Measurements from ENCODE around the gene LEKR1. TPM values are rescaled to one million over a fixed set of nuclear protein-coding genes. Genes with fewer than 3 reads are reported as not detected.

The LEKR1 gene
- total RNA-seq, 4 donors from 2014 or later = 0.30 to 3.7 (median 2.7) TPM

- Histone ChIP-seq H3K27ac (no peak overlapping the region), H3K9me3 (no peaks in the 10 kb centered on the region), H3K27me3 (no peaks in the 10 kb centered on the region), H3K36me3 (no peaks in the 10 kb centered on the region), H3K4me3 (no peak overlapping the region), H3K4me1 (no peaks in the 10 kb centered on the region)
- no peak for DNase-seq (ENCODE audit: low spot score in 2 of 2)
- WGBS, 2 donors = 86 to 89% methylated on average over 1 of the region's 1 CpG
- TF ChIP-seq POLR2A (IDR thresholded peaks at IDR 0.05) = no peak
- TF ChIP-seq, protein P1, sequence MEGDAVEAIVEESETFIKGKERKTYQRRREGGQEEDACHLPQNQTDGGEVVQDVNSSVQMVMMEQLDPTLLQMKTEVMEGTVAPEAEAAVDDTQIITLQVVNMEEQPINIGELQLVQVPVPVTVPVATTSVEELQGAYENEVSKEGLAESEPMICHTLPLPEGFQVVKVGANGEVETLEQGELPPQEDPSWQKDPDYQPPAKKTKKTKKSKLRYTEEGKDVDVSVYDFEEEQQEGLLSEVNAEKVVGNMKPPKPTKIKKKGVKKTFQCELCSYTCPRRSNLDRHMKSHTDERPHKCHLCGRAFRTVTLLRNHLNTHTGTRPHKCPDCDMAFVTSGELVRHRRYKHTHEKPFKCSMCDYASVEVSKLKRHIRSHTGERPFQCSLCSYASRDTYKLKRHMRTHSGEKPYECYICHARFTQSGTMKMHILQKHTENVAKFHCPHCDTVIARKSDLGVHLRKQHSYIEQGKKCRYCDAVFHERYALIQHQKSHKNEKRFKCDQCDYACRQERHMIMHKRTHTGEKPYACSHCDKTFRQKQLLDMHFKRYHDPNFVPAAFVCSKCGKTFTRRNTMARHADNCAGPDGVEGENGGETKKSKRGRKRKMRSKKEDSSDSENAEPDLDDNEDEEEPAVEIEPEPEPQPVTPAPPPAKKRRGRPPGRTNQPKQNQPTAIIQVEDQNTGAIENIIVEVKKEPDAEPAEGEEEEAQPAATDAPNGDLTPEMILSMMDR (IDR thresholded peaks at IDR 0.05) = no peak
- no peak for TF ChIP-seq EP300 (IDR thresholded peaks at IDR 0.05)
Observed at GRCh38 chr3:157046520-157046919, 220.4 kb downstream of the LEKR1 start.

DNA sequence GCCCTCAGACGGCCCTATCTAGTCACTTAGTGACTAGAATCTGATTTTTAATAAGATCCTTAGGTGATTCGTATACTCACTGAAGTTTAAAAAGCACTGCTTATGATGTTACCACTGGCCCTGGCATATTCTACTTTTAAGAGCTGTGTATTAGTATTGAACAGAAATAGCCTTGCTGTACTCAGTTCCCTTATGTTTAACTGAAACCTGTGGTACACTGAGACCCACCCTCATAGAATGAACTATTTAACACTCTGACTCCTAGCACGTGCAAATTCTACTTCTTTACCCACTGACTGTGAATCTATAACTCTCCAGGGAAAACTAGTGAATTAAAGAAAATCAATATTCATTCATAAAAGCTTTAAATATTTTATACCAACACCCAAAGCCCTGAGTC is 224.9 kb downstream of the LEKR1 start:
- Histone ChIP-seq H3K4me3 (no peak overlapping the region), H3K36me3 (no peaks in the 10 kb centered on the region), H3K4me1 (no peaks in the 10 kb centered on the region), H3K27ac (no peak overlapping the region), H3K27me3 (no peaks in the 10 kb centered on the region), H3K9me3 (no peaks in the 10 kb centered on the region)
- no peak for DNase-seq (ENCODE audit: low spot score in 2 of 2)
- TF ChIP-seq EP300 (IDR thresholded peaks at IDR 0.05) = no peak
- no peak for TF ChIP-seq POLR2A (IDR thresholded peaks at IDR 0.05)
- TF ChIP-seq, protein P1 (IDR thresholded peaks at IDR 0.05) = no peak
- 74 to 77% methylated on average over 3 of the region's 3 CpGs for WGBS, 2 donors

- H3K27me3 ChIP-seq = no peaks in the 10 kb centered on the region
- no peaks in the 10 kb centered on the region for H3K36me3 ChIP-seq
- no peak for DNase-seq (ENCODE audit: low spot score in 2 of 2)
- H3K4me3 ChIP-seq = no peak overlapping the region
- TF ChIP-seq EP300 (IDR thresholded peaks at IDR 0.05) = no peak
- TF ChIP-seq, protein P1 (IDR thresholded peaks at IDR 0.05) = no peak
- no peak for TF ChIP-seq POLR2A (IDR thresholded peaks at IDR 0.05)
- no peaks in the 10 kb centered on the region for H3K9me3 ChIP-seq
- no peak overlapping the region for H3K27ac ChIP-seq
- H3K4me1 ChIP-seq = no peaks in the 10 kb centered on the region
Observed at GRCh38 chr3:157051591-157051990, 225.4 kb downstream of the LEKR1 start.

DNA sequence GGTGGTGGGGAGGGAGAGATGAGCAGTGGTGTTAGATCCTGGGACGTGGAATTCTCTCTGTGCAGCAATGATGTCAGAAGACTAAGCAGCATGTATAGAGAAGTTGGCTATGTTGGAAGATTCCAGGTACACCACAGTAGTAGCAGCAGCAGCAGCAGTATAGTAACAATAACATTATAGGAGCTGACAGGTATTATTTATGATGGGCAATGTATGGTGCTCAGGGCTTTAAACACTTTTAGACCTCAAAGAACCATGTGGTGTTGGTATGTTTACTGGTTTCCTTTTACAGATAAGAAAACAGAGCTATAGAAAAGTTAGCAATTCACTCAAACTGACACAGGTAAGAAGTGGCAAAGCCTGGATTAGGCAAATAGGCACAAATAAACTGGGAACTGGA is 229.9 kb downstream of the LEKR1 start:
- TF ChIP-seq EP300 (IDR thresholded peaks at IDR 0.05) (no peak), POLR2A (IDR thresholded peaks at IDR 0.05) (no peak)
- TF ChIP-seq, protein P1 (IDR thresholded peaks at IDR 0.05) = no peak
- no peak overlapping the region for H3K4me3 ChIP-seq
- H3K36me3 ChIP-seq = no peaks in the 10 kb centered on the region
- 93 to 95% methylated on average over 1 of the region's 1 CpG for WGBS, 2 donors
- H3K27ac ChIP-seq = no peak overlapping the region
- no peaks in the 10 kb centered on the region for H3K9me3 ChIP-seq
- no peaks in the 10 kb centered on the region for H3K4me1 ChIP-seq
- DNase-seq (ENCODE audit: low spot score in 2 of 2) = no peak
- H3K27me3 ChIP-seq = no peaks in the 10 kb centered on the region

DNA sequence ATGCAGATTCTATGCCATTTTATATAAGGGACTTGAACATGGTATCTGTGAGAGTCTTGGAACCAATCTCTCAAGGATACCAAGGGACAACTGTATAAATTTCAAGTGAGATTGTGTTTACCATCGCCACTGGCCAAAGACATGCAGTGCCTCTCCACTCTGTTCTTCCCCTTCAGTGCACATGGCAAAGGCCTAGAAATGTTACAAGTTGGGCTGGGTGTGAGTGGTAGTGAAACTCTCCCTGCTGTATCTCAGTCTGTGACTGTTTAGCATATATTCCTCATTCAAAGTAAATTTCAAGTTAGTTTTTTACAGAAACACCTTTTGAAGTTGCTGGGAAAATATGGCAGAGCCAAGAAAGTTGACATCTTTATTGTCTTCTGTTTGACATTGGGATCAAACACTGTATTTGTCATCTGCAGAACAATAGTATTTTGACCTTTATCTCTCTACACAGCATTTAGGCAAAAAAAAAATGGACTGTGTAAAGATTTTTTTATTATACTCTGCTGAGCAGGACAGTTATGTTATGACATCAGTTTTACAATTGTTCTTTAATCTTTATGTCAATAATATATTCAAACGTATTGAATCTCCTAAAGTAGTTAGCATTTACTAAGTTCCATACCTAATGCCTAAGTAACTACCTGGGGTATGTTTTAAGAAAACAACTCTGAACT is 232.4 kb downstream of the LEKR1 start:
- H3K27ac ChIP-seq = no peak overlapping the region
- H3K4me1 ChIP-seq = no peaks in the 10 kb centered on the region
- no peaks in the 10 kb centered on the region for H3K27me3 ChIP-seq
- no peaks in the 10 kb centered on the region for H3K9me3 ChIP-seq
- no peak for DNase-seq (ENCODE audit: low spot score in 2 of 2)
- no peak overlapping the region for H3K4me3 ChIP-seq
- 71 to 76% methylated on average over 2 of the region's 2 CpGs for WGBS, 2 donors
- TF ChIP-seq POLR2A (IDR thresholded peaks at IDR 0.05) (no peak), EP300 (IDR thresholded peaks at IDR 0.05) (no peak)
- TF ChIP-seq, protein P1 (IDR thresholded peaks at IDR 0.05) = no peak
- no peaks in the 10 kb centered on the region for H3K36me3 ChIP-seq

Data from tibial nerve (tissue), 4 donors.